Activated T-helper 9 cell treated with anti-CD3 and anti-CD28 coated beads, Interleukin-2, amount 50 U/mL, for 16 hours (primary cell): Measurements from ENCODE around the gene MMP2.

Experiments
- DNase-seq: peaks from one replicate; pipeline ENCODE4 v3.0.0-alpha.2; 2020; ENCODE audit warnings: low read depth

Gene MMP2

DNA sequence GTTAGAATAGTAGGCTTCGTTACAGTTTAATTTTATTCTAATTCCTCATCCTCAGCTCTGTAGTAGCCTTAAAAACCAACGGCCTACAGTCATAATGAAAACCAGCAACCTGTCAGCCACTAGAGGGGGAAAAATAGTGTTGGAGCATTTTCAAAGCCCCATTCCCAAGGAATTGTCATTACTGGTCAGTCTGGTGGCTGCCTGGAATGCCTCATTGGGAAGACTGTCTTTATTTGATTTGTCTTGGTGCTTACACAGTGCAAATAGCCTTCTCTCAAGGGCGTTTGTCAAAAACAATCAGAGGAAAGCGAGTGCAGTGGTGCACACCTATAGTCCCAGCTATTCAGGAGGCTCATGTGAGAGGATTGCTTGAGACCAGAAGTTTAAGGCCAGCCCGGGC, 34.6 kb downstream of the MMP2 start:
- no peak for DNase-seq

- DNase-seq, result no peak
Measured at GRCh38 chr16:55515111-55515510, 36.1 kb downstream of the MMP2 start.

DNA sequence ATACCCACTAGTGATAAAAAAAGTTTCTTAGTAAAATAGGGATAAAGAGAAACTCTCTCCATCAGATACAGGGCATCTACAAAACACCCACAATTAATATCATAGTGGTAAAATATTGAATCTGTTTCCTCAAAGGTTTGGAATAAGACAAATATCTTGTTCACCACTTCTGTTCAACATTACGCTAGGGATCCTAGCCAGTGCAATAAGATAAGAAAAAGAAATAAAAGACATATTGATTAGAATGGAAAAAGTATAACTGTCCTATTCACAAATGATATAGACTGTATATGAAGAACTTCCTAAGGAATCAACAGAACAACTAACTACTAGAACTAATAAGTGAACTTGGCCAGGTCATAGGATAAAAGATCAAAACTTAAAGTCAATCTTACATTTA, 42.8 kb downstream of the MMP2 start:
- no peak for DNase-seq

DNA sequence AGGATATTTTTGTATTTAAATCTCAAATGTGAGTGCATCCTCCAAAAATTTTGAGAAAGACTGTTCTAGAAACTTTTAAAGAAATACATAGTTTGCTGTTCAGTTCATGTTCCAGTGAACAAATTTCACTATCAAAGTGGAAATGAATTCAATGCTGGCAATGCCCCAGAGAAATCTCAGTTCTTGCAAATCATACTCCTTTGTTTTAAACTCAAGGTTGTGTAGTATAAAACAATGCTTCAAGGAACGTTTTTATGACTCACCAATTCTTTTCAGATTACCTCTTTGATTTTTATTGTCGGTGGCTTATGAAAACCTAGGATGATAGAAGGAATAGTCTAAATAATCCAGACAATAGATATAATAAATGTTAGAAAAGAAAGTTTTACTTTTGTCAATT, 47.4 kb downstream of the MMP2 start:
- DNase-seq, result no peak

GRCh38 chr16:55527885-55528284, 48.9 kb downstream of the MMP2 start:
- no peak for DNase-seq

GRCh38 chr16:55529018-55529417, 50.0 kb downstream of the MMP2 start:
- no peak for DNase-seq

DNA sequence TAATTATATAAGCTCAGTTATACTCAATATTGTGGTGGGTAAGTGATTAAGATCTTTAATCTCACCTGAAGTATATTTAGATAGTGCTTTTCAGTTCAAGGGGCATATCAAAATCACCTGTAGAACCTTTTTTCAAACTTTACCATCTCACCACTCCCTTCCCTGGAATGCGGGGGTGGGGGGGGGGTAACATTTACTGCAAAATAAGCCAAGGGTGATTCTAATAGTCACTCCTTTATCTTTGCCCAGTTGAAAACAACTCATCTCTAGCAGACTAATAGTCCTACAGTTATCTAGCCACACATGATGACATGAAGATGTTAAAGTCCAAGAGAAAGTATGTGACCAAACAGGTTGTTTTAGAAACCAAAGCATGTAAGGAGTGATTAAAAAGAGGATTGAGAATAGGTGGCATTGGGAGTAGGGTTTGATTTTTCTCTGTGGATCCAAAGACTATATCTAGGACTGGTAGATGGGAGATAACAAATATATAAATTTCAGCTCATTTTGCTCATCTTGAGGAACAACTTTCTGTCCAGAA, 51.4 kb downstream of the MMP2 start:
- no peak for DNase-seq

- no peak for DNase-seq
Measured at GRCh38 chr16:55532227-55532626, 53.2 kb downstream of the MMP2 start.

- no peak for DNase-seq
Measured at GRCh38 chr16:55534756-55535155, 55.8 kb downstream of the MMP2 start.

GRCh38 chr16:55539049-55539448, 60.1 kb downstream of the MMP2 start:
- no peak for DNase-seq

DNA sequence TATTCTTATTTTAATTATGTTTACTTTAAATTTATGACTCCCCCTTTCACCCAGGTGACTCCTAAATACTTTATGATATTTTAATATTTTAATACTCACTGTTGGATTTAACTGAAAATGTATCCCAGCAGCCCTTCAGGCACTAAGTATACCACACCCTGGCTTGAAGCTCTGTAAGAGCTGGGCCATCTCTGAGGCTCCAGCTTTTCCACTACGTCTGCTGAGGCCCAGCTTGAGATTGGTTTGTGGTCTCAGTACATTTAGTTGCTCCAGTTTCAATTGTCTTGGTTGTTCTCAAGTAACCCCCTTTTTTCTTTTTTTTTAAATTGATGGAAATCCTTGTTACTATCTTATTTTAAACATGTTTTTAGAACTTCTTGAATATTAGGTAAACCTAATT, 60.5 kb downstream of the MMP2 start:
- no peak for DNase-seq

DNA sequence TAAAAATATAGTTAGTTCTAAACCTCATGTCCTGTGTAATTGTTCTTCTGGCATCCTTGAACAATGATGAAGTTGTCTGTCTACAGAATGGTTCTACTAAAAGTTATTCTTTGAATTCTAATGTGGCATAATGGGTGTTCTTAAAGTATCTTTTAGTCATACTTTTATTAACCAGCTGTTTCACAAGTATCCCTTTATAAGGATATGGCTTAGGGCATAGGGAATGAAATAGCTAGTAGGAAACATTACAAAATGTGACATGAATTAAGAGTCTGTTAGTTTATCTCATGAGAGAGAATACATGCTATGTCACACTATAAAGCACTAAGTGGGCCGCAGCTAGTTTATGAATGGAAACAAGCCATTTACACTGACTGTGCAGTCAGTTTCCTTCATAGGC, 61.2 kb downstream of the MMP2 start:
- DNase-seq, result no peak

GRCh38 chr16:55542459-55543082, 63.6 kb downstream of the MMP2 start:
- DNase-seq, result no peak

DNA sequence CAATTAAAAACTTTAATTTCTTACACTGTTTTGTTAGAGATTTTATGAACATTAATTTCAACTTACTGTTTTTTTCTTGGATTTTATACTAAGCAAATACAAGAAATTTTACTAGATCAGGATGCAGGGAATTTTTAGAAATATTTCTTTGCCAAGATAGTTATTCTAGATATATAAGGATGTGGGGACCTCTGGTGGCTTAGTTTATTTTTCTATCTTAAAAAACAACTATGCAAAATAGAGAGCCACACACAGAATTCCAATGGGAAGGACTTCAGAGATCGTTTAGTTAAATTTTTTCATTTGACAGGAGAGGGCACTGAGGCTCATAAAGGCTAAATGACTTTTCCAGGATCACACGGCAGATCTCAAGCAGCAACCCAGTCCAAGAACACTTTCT, 64.5 kb downstream of the MMP2 start:
- DNase-seq, result no peak

GRCh38 chr16:55552621-55553020, 73.6 kb downstream of the MMP2 start:
- DNase-seq, result no peak

- no peak for DNase-seq
Measured at GRCh38 chr16:55555436-55555835, 76.4 kb downstream of the MMP2 start.
